WTC11 (cell line): ENCODE measurements around the gene GARNL3. TPM values are rescaled to one million over a fixed set of nuclear protein-coding genes. Genes with fewer than 3 reads are reported as not detected.

Experiments used
- ATAC-seq: fragments of 200-7000 bp; cut with Tn5 transposase; 2 replicates; pipeline ENCODE4 v1.10.0; 2021; ENCODE audit warnings: mild to moderate bottlenecking, moderate library complexity
- CTCF ChIA-PET: fragments of 300-600 bp; sonication (Branson Sonifier 250); formaldehyde crosslinking; loops from one replicate; lab custom pipeline; 2021; ENCODE audit warnings: antibody characterized with exemption; lab: Charles Lee
- POLR2A ChIA-PET: fragments of 350-600 bp; sonication (Branson Sonifier 250); formaldehyde crosslinking; loops from one replicate; lab custom pipeline; 2021; ENCODE audit warnings: antibody characterized with exemption; lab: Charles Lee
- DNase-seq: peaks from one replicate; pipeline ENCODE4 v3.0.0; 2021; ENCODE audit warnings: low spot score
- H3K27ac Mint-ChIP-seq: 2 replicates; pipeline ENCODE4 v1.8.0; 2021; ENCODE audit warnings: mixed read lengths
- H3K27me3 Mint-ChIP-seq: 2 replicates; pipeline ENCODE4 v1.8.0; 2021; ENCODE audit warnings: low read depth, mild to moderate bottlenecking, moderate library complexity, mixed read lengths
- H3K36me3 Mint-ChIP-seq: 2 replicates; pipeline ENCODE4 v1.8.0; 2021; ENCODE audit warnings: mixed read lengths
- H3K4me1 Mint-ChIP-seq: 2 replicates; pipeline ENCODE4 v1.8.0; 2022; ENCODE audit warnings: mixed read lengths
- H3K4me3 Mint-ChIP-seq: 2 replicates; pipeline ENCODE4 v1.8.0; 2021; ENCODE audit warnings: mild to moderate bottlenecking, moderate library complexity, mixed read lengths
- H3K9me3 Mint-ChIP-seq: 2 replicates; pipeline ENCODE4 v1.8.0; 2021; ENCODE audit warnings: mixed read lengths
- CREM ChIP-seq: sonication (generic); formaldehyde crosslinking; IDR thresholded peaks from 2 replicates; pipeline ENCODE4 v1.8.1; 2022; ENCODE audit warnings: mild to moderate bottlenecking, missing genetic modification reagents, moderate library complexity
- ESRRA ChIP-seq: sonication (generic); formaldehyde crosslinking; IDR thresholded peaks from 2 replicates; pipeline ENCODE4 v1.8.1; 2022; ENCODE audit warnings: mild to moderate bottlenecking, missing genetic modification reagents, borderline replicate concordance
- ETV6 ChIP-seq: sonication (generic); formaldehyde crosslinking; IDR thresholded peaks from 2 replicates; pipeline ENCODE4 v1.8.1; 2022; ENCODE audit warnings: mild to moderate bottlenecking, missing genetic modification reagents
- IRF2 ChIP-seq: sonication (generic); formaldehyde crosslinking; IDR thresholded peaks from 2 replicates; pipeline ENCODE4 v1.8.0; 2022; ENCODE audit warnings: low read depth, missing genetic modification reagents, borderline replicate concordance
- PRRX2 ChIP-seq: fragments of 250-450 bp; sonication (Bioruptor Pico); IDR thresholded peaks from 2 replicates; pipeline ENCODE4 v1.8.0; 2021; ENCODE audit warnings: mild to moderate bottlenecking
- RELA ChIP-seq: sonication (generic); formaldehyde crosslinking; IDR thresholded peaks from 2 replicates; pipeline ENCODE4 v1.8.1; 2022; ENCODE audit warnings: missing genetic modification reagents, mild to moderate bottlenecking, borderline replicate concordance
- RORB ChIP-seq: fragments of 250-450 bp; sonication (Bioruptor Pico); IDR thresholded peaks from 2 replicates; pipeline ENCODE4 v1.9.0; 2021; ENCODE audit warnings: mild to moderate bottlenecking
- ZNF121 ChIP-seq: sonication (generic); formaldehyde crosslinking; IDR thresholded peaks from 2 replicates; pipeline ENCODE4 v1.8.0; 2023; ENCODE audit warnings: missing genetic modification reagents
- ZNF138 ChIP-seq: sonication (generic); formaldehyde crosslinking; conservative IDR thresholded peaks from 2 replicates; pipeline ENCODE4 v1.8.1; 2022; ENCODE audit warnings: mild to moderate bottlenecking, moderate library complexity, missing genetic modification reagents
- ZNF219 ChIP-seq: sonication (generic); formaldehyde crosslinking; IDR thresholded peaks from 2 replicates; pipeline ENCODE4 v1.8.0; 2023; ENCODE audit warnings: missing genetic modification reagents, mild to moderate bottlenecking, borderline replicate concordance
- ZNF232 ChIP-seq: sonication (generic); formaldehyde crosslinking; IDR thresholded peaks from 2 replicates; pipeline ENCODE4 v1.8.0; 2022; ENCODE audit warnings: mild to moderate bottlenecking, missing genetic modification reagents
- total RNA-seq: library from RNA; stranded (reverse); gene quantifications from 3 replicates; pipeline ENCODE4 v1.2.3, GENCODE V29; 2021
- TF ChIP-seq, protein P1 (sequence below): sonication (generic); formaldehyde crosslinking; IDR thresholded peaks from 2 replicates; pipeline ENCODE4 v1.8.1; 2022; ENCODE audit warnings: low read depth, mild to moderate bottlenecking, moderate library complexity, missing genetic modification reagents, borderline replicate concordance
- TF ChIP-seq, protein P2 (sequence below): sonication (generic); formaldehyde crosslinking; IDR thresholded peaks from 2 replicates; pipeline ENCODE4 v1.8.1; 2022; ENCODE audit warnings: low read depth, missing genetic modification reagents, borderline replicate concordance
- TF ChIP-seq, protein P3 (sequence below): sonication (generic); formaldehyde crosslinking; IDR thresholded peaks from 2 replicates; pipeline ENCODE4 v1.8.0; 2023; ENCODE audit warnings: missing genetic modification reagents, mild to moderate bottlenecking, borderline replicate concordance
- TF ChIP-seq, protein P4 (sequence below): sonication (generic); formaldehyde crosslinking; IDR thresholded peaks from 2 replicates; pipeline ENCODE4 v1.8.0; 2022; ENCODE audit warnings: mild to moderate bottlenecking, missing genetic modification reagents
- TF ChIP-seq, protein P5 (sequence below): sonication (generic); formaldehyde crosslinking; IDR thresholded peaks from 2 replicates; pipeline ENCODE4 v1.8.1; 2022; ENCODE audit warnings: mild to moderate bottlenecking, moderate library complexity, missing genetic modification reagents
- TF ChIP-seq, protein P6 (sequence below): sonication (generic); formaldehyde crosslinking; conservative IDR thresholded peaks from 2 replicates; pipeline ENCODE4 v1.8.1; 2022; ENCODE audit warnings: mild to moderate bottlenecking, missing genetic modification reagents
- TF ChIP-seq, protein P7 (sequence below): fragments of 250-450 bp; sonication (Bioruptor Pico); IDR thresholded peaks from 2 replicates; pipeline ENCODE4 v1.9.0; 2021; ENCODE audit warnings: mild to moderate bottlenecking

Gene GARNL3
- total RNA-seq, 1 experiment from 2014 or later: 17.8 TPM

DNA sequence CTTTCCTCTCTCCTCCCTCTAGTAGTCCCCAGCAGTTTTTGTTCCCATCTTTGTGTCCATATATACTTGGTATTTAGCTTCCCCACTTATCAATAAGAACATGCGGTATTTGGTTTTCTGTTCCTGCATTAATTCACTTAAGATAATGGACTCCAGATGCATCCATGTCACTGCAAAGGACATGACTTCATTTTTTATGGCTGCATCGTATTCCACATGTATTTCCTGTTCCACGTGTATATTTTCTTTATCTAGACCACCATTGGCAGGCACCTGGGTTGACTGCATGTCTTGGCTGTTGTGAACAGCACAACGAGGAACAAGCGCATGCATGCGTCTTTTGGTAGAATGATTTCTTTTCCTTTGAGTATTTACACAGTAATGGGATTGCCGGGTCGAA lies 165.8 kb downstream of the GARNL3 start:
- Mint-ChIP-seq H3K27me3 (no peaks in the 10 kb centered on the region), H3K36me3 (peaks cover 62% of the 10 kb centered on the region)
- CTCF ChIA-PET: no interaction called here
- TF ChIP-seq, protein P1, sequence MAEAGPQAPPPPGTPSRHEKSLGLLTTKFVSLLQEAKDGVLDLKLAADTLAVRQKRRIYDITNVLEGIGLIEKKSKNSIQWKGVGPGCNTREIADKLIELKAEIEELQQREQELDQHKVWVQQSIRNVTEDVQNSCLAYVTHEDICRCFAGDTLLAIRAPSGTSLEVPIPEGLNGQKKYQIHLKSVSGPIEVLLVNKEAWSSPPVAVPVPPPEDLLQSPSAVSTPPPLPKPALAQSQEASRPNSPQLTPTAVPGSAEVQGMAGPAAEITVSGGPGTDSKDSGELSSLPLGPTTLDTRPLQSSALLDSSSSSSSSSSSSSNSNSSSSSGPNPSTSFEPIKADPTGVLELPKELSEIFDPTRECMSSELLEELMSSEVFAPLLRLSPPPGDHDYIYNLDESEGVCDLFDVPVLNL (CRISPR knock-in tag): no peak
- TF ChIP-seq, protein P2, sequence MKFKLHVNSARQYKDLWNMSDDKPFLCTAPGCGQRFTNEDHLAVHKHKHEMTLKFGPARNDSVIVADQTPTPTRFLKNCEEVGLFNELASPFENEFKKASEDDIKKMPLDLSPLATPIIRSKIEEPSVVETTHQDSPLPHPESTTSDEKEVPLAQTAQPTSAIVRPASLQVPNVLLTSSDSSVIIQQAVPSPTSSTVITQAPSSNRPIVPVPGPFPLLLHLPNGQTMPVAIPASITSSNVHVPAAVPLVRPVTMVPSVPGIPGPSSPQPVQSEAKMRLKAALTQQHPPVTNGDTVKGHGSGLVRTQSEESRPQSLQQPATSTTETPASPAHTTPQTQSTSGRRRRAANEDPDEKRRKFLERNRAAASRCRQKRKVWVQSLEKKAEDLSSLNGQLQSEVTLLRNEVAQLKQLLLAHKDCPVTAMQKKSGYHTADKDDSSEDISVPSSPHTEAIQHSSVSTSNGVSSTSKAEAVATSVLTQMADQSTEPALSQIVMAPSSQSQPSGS: no peak
- TF ChIP-seq ZNF138 (CRISPR knock-in tag): no peak
- no peak for TF ChIP-seq ETV6
- TF ChIP-seq RELA (CRISPR knock-in tag): no peak
- TF ChIP-seq ZNF121 (CRISPR knock-in tag): no peak
- TF ChIP-seq, protein P3, sequence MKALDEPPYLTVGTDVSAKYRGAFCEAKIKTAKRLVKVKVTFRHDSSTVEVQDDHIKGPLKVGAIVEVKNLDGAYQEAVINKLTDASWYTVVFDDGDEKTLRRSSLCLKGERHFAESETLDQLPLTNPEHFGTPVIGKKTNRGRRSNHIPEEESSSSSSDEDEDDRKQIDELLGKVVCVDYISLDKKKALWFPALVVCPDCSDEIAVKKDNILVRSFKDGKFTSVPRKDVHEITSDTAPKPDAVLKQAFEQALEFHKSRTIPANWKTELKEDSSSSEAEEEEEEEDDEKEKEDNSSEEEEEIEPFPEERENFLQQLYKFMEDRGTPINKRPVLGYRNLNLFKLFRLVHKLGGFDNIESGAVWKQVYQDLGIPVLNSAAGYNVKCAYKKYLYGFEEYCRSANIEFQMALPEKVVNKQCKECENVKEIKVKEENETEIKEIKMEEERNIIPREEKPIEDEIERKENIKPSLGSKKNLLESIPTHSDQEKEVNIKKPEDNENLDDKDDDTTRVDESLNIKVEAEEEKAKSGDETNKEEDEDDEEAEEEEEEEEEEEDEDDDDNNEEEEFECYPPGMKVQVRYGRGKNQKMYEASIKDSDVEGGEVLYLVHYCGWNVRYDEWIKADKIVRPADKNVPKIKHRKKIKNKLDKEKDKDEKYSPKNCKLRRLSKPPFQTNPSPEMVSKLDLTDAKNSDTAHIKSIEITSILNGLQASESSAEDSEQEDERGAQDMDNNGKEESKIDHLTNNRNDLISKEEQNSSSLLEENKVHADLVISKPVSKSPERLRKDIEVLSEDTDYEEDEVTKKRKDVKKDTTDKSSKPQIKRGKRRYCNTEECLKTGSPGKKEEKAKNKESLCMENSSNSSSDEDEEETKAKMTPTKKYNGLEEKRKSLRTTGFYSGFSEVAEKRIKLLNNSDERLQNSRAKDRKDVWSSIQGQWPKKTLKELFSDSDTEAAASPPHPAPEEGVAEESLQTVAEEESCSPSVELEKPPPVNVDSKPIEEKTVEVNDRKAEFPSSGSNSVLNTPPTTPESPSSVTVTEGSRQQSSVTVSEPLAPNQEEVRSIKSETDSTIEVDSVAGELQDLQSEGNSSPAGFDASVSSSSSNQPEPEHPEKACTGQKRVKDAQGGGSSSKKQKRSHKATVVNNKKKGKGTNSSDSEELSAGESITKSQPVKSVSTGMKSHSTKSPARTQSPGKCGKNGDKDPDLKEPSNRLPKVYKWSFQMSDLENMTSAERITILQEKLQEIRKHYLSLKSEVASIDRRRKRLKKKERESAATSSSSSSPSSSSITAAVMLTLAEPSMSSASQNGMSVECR: no peak
- TF ChIP-seq, protein P4, sequence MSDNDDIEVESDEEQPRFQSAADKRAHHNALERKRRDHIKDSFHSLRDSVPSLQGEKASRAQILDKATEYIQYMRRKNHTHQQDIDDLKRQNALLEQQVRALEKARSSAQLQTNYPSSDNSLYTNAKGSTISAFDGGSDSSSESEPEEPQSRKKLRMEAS (CRISPR knock-in tag): no peak
- TF ChIP-seq, protein P5, sequence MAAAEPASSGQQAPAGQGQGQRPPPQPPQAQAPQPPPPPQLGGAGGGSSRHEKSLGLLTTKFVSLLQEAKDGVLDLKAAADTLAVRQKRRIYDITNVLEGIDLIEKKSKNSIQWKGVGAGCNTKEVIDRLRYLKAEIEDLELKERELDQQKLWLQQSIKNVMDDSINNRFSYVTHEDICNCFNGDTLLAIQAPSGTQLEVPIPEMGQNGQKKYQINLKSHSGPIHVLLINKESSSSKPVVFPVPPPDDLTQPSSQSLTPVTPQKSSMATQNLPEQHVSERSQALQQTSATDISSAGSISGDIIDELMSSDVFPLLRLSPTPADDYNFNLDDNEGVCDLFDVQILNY: no peak
- no peak for TF ChIP-seq CREM
- TF ChIP-seq, protein P6, sequence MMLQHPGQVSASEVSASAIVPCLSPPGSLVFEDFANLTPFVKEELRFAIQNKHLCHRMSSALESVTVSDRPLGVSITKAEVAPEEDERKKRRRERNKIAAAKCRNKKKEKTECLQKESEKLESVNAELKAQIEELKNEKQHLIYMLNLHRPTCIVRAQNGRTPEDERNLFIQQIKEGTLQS (CRISPR knock-in tag): no peak
- TF ChIP-seq RORB: no peak
- no peak for TF ChIP-seq ZNF232
- TF ChIP-seq PRRX2 (CRISPR knock-in tag): no peak
- no peak for TF ChIP-seq ZNF219 (CRISPR knock-in tag)
- TF ChIP-seq, protein P7, sequence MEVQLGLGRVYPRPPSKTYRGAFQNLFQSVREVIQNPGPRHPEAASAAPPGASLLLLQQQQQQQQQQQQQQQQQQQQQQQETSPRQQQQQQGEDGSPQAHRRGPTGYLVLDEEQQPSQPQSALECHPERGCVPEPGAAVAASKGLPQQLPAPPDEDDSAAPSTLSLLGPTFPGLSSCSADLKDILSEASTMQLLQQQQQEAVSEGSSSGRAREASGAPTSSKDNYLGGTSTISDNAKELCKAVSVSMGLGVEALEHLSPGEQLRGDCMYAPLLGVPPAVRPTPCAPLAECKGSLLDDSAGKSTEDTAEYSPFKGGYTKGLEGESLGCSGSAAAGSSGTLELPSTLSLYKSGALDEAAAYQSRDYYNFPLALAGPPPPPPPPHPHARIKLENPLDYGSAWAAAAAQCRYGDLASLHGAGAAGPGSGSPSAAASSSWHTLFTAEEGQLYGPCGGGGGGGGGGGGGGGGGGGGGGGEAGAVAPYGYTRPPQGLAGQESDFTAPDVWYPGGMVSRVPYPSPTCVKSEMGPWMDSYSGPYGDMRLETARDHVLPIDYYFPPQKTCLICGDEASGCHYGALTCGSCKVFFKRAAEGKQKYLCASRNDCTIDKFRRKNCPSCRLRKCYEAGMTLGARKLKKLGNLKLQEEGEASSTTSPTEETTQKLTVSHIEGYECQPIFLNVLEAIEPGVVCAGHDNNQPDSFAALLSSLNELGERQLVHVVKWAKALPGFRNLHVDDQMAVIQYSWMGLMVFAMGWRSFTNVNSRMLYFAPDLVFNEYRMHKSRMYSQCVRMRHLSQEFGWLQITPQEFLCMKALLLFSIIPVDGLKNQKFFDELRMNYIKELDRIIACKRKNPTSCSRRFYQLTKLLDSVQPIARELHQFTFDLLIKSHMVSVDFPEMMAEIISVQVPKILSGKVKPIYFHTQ (CRISPR knock-in tag): no peak
- TF ChIP-seq IRF2 (CRISPR knock-in tag): no peak
- no peak for TF ChIP-seq ESRRA (CRISPR knock-in tag)
- TF ChIP-seq, all 79 proteins: peak for 0
- DNase-seq: no peak
- H3K27ac Mint-ChIP-seq: no peak overlapping the region
- H3K9me3 Mint-ChIP-seq: no peaks in the 10 kb centered on the region
- peaks cover 2% of the 10 kb centered on the region; the same call in 1 of the 2 replicates for H3K4me1 Mint-ChIP-seq
- no peak overlapping the region for H3K4me3 Mint-ChIP-seq
- no peak for ATAC-seq
- POLR2A ChIA-PET: no interaction called here
